Sigmoid colon (tissue), 3 donors: ENCODE measurements around the gene PCAT6.

Experiments
- CTCF ChIP-seq, 4 experiments: fragments of 450-650 bp in 3 of 4; fragments of 200-600 bp in 1 of 4; IDR thresholded peaks; one replicate each; pipeline ENCODE4 v1.5.1; 2016 to 2019; ENCODE audit warnings: antibody characterized with exemption in 4 of 4, mild to moderate bottlenecking in 3 of 4, moderate library complexity in 2 of 4
- POLR2A ChIP-seq, 2 donors: fragments of 450-650 bp; IDR thresholded peaks; one replicate each; pipeline ENCODE4 v1.6.1; 2016; ENCODE audit warnings: antibody characterized with exemption in 2 of 2, mild to moderate bottlenecking in 2 of 2, moderate library complexity in 2 of 2

- TF ChIP-seq POLR2A (IDR thresholded peaks at IDR 0.05) (no peak), CTCF (IDR thresholded peaks at IDR 0.05) (no peak)
These were observed 40.0 kb downstream of the PCAT6 start for GRCh38 chr1:202850593-202851362.
